NCI-H446 treated with DMSO at 0.1 percent for 48 hours (cell line): ENCODE data around the gene REM1.
"Not testable (repeated sequence)": the region's sequence is repeated elsewhere in the genome, so short reads cannot be mapped to it uniquely, and the experiment has no call there.

Experiments
- DNase-seq: peaks from one replicate; lab custom pipeline; 2025; lab: John Stamatoyannopoulos, UW

Gene REM1

DNA sequence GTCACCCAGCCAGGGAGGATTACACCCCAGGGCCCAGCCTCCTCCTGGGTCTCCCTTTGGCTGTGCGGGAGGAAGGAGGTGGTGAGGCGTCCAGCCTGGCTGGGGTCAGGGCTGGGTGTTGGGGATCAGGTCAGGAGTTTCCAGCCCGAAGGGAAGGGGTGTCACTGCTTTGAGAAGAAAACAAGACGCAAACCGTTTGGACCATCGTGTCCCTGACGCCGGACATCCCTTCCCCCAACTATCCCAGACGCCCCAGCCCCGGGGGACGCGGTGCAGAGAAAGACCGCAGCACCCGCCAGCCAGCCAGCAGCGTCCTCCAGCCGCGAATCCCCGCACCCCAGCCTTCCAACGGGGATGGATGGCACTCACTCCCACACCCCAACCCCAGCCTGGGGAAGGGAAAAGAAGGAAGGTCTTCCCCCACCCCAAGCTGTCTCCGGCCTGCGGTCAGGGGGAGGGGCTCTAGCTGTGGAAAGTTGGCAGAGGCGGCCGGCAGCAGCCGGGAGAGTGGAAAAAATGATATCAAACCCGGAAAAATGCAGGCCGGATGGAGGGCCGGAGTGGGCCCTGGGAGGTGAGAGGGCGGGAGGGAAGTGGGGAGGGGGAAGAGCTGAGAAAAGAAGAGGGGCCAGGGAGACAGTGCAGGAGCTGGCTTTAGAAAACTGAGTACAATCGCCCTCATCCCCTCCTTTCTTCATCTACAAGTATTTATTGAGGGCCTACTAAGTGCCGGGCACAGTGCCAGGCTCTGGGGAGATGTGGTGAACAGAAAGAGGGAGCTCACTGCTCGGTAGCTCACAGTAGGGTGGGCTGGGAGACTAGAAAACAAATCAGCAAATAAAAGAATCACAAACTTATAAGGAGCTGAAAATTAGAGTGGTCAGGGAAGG lies 10.6 kb downstream of the REM1 start:
- DNase-seq = no peak

DNA sequence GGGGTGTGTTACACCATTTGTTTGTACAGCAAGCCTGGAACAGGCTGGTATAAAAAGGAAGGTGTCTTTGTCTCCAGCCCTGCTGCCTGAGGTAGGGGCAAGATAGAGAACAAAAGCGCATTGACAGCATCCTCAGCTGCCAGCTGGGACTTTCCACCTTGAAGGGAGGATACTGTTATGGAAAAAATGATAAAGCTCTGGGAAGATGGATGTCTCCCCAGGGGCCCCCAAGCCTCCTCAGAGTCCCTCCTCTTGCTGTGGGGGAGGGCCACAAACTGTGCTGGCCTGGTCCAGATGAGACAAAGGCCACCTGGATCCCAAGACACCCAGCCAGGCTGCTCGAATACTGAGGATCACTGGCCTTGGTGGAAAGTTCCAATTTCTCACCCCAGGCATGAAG lies 13.0 kb downstream of the REM1 start:
- no peak for DNase-seq

DNA sequence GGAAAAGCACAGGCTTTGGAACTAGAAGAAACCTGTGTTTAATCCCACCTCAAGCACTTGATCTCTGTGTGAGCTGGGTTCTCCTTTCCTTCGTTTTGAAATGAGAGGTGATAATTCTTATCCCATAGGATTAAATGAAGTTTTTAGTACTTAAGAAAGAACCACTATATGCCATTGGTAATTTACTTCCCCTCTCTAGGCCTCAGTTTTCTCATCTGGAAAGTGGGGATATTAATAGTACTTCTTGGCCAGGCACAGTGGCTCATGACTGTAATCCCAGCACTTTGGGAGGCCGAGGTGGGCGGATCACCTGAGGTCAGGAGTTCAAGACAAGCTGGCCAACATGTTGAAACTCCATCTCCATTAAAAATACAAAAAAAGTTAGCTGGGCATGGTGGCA lies 14.1 kb downstream of the REM1 start:
- no peak for DNase-seq

DNA sequence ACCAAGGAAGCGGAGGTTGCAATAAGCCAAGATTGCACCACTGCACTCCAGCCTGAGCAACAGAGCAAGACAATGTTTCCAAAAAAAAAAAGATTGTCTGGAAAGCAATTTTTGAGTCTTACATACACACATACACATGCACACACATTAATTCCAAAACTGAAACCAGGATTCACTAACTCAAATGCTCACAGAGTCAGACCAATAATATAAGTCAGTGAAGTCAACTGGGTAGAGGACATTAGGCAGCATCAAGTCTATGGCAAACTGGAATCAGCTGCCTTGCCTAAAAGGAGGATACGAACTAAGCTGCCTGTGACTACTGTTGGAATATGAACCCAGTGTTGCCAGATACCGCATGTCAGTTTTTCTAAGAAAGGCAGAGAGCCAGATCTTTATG lies 15.7 kb downstream of the REM1 start:
- no peak for DNase-seq

DNA sequence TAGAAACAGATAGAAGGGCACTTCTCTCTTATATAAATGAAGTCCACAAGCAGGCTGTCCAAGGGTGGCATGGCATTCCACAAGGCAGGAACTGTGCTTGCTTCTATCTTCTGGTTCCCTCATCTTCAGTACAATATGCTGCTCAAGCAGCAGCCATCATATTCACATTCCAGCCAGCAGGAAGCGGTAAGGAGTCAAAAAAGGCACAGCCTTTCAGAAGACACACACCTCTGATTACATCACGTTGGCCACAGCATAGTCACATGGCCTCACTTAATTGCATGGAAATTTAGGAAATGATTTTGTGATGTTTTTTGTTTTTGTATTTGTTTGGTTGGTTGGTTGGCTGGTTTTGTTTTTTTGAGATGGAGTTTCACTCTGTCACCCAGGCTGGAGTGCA lies 19.0 kb downstream of the REM1 start:
- DNase-seq = peak; percentile 8

DNA sequence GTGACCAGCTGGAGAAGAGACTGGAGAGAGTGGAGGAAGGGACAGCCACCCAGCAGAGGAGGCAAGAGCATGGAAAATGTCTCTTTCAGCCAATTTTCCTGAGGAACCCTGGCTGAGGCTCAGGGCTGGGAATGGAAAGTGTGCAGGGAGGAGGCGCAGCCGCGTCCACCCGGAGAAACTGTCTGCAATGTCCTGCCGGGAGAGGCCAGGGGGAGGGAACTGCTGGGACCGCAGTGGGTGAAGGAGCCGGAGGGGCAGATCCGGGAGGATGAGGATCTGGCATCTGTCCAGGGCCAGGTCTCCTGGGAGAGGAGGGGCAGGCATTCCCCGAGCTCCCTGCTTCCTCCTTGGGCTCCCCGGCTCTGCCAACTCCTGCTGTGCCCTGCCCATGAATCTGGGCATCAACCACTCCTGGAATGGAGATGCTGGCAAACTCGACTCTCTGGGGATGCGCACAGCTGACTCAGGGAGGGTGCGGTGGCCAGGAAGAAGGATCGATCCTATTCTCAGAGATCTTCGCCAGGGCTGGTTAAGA lies 21.7 kb downstream of the REM1 start:
- DNase-seq = peak; percentile 10

DNA sequence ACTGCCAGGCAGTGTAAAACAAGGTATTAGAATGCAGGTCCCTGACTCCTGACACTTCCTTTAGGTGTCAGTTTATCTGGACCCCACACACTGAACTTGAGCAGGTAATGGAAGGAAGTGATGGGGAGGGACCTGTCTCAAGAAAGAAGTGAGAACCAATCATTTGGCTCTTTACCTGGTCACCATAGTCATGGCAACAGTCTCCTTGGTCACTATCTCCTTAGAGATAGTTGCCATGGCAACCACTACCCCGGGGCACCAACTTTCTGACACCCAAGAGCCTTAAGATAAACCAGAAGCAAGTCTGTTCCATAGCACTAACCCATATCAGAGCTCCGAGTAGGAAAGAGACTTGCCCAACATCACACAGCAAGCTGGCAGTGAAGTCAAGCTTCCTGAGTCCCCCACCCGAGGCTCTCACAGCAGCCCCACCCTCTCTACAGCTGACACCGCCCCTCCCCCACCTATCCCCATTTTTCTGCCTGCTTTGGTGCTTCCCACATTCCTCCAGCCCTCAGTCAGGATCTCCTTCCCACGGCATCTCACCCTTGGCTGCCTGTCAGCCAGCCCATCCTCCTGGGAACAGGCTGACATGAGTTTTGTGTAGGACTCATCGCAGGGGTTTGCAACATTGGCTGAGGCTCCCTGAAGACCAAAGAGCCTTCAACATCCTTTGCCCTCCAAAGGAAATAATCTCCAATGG lies 22.9 kb downstream of the REM1 start:
- no peak for DNase-seq

DNA sequence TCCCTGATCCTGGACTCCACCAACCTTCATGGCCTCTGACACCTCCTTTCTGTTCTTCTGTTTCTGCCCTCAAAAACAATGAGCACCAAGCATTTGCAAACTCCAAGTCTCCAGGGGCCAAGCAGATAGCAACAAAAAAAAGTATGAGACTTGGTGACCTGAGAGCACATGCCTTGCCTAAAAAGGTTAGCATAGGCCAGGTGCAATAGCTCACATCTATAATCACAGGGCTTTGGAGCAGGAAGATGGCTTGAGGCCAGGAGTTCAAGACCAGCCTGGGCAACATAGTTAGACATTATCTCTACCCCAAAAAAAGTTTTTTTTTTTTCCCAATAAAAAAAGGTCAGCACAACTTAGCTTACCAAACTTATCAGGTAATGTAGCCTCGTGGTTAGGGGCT lies 25.4 kb downstream of the REM1 start:
- no peak for DNase-seq

DNA sequence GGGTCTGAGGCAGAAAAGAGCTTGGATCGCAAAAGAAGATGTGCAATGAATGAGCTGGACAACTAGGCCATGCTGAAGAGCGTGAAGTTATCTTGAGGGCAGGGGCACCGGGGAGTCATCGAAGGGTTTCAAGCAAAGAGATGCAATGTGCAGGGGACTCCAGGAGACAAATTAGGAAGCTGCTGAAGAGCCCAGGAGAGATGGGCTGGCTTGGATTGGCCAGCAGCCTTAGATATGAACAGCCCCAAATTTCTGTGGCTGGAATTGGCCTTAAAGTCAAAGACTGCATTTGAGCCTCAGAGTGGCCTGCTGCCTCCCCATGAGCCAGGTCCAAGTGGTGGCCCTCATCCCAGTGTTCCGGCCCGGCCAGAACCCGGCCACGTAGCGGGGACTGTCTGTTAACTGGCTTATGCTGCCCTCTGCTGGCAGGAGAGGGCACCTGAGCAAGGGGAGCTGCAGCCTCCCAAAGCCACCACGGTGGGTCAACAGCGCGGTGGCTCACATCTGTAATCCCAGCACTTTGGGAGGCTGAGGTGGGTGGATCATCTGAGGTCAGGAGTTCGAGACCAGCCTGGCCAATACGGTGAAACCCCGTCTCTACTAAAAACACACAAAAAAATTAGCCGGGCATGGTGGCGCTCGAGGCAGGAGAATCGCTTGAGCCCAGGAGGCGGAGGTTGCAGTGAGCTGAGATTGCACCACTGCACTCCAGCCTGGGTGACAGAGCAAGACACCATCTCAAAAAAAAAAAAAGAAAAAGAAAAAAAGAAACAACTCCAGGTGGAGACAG lies 28.0 kb downstream of the REM1 start:
- peak; percentile 10 for DNase-seq

DNA sequence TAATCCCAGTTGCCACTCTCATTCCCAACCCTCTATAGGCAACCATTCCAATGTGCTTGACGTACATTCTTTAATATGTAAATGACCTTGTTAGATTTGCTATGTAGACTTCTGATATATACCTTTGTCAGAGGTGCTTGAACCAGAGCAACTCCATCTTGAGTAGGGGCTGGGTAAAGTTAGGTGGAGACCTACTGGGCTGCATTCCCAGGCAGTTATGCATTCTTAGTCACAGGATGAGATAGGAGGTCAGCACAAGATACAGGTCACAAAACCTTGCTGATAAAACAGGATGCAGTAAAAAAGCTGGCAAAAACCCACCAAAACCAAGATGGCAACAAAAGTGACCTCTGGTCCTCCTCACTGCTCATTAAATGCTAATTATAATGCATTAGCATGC lies 30.8 kb downstream of the REM1 start:
- no peak for DNase-seq

DNA sequence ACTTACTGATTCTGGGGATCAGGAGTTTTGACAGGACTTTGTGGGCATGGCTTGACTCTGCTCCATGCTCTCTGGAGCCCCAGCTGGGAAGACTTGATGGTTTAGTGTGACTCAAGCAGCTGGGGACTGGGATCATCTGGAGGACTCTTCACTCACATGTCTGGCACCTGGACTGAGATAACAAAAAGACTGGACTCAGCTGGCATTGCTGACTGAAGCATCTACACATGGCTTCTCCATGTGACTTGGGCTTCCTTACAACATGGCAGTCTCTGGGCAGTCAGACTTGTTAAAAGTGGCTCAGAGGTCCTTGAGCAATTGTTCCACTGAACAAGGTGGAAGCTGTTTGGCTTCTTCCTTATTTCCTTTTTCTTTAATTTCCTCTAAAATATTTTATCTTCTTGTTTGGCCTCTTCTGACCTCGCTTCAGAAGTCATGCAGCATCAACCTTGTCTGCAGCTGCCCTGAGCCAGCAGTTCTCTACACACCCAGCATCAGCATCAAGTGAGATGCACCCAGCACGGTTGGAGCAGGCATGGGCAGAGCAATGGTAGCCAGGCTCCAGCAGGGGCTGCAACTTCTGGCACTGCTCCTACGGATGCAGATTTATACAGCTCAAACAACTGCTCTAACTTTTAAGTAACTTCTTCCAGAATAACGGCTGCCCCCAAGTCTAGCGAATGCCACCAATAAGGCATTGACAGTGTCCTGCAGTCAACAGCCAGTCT lies 33.6 kb downstream of the REM1 start:
- DNase-seq = no peak

DNA sequence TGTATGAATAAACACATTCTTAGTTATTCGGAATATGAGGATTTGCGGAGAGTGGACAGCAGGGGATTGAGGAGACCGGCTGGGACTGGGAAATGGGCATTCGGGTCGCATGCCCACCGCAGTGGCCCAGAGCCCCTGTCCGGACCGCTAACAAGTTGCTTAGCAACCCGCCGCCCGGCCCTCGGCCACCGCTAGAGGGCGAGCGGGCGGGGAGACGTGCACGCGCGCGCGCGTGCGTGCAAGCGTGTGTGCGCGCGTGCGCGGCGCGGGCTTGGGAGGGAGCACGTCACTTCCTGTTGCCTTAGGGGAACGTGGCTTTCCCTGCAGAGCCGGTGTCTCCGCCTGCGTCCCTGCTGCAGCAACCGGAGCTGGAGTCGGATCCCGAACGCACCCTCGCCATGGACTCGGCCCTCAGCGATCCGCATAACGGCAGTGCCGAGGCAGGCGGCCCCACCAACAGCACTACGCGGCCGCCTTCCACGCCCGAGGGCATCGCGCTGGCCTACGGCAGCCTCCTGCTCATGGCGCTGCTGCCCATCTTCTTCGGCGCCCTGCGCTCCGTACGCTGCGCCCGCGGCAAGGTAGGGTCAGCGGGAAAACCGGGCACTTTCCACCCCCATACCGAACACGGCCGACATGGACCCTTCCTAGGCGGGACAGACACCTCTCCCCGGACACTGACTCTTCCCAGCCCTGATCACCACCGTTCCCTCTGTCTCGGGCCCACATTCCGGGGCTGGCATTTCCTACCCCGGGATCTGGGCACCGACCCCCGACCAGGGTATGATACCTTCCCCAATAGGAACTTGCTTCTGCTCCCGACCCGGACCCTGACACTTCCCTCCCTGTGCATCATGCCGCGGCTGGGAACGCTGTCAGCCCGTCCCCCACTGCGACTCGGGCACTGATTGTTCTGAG lies 39.3 kb downstream of the REM1 start, which contains the start of gene HM13:
Gene HM13 (plus strand): TSS at position 289 of the 918 bp plus-strand sequence. CDS start 110 bp downstream, at position 399.
- DNase-seq = peak; percentile 83

DNA sequence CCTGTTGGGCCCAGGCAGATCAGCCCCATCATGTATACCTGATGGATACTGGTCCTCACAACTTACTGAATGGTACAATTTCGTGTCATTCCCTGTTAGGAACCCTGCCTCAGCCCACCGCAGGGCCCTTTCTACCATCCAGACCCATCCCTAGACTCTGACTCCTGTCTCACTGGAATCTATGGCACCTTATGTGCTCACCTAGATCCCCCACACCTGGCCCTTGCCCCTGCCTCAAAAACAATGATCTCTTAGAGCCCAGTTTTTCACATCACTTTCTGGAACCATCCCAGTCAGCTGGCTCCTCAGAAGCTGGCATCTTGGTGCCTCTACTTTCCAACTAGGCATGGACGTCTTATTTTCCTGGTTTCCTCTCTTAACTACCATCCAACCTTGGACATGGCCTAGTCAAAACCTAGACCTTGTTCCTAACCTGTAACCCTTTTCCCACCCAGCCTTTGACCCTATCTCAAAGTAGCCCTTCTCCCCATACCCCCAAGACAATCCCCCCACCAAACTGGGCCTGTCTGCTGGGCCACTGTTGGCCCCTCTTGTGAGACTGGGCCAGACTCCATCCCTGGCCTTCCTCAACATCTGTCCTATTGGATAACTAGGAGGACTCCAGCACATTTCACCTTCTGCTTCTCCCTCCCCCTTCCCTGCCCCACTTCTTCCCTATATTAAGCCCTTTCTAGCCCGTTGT lies 40.1 kb downstream of the REM1 start:
- no peak for DNase-seq

DNA sequence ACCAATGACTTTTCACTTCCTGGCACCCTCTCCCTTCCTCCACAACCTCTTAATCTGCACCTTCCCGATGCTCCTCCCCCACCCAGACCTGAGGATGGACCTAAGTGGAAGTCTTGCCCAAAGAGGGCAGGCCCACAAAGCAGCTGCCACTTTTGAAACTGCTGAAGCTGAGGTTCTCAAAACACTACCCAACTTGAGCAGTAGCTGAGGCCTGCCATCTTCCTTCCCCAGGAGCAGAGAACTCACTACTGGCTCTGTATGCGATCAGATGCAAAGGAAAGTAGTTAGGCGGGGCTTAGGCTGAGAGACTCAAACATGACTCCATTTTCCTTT lies 40.7 kb downstream of the REM1 start:
- DNase-seq = no peak

DNA sequence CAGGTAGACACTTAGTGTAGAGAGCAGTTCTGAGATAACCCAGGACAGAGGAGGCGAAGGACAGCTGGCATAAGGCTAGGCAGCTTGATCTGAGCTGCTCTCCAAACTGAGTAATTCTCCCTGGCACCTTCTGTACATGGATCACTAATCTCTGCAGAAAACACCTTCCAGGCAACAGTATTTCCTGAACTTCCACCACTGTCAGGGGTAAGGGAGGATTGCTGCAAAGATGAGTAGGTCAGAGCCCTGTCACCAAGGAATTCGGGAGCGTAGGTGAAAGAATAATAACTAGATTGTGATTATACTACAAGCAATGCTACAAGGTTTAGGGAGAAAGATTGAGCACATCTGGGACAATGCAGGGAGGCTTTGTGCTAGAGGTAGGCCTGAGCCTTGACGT lies 41.1 kb downstream of the REM1 start:
- DNase-seq = no peak

DNA sequence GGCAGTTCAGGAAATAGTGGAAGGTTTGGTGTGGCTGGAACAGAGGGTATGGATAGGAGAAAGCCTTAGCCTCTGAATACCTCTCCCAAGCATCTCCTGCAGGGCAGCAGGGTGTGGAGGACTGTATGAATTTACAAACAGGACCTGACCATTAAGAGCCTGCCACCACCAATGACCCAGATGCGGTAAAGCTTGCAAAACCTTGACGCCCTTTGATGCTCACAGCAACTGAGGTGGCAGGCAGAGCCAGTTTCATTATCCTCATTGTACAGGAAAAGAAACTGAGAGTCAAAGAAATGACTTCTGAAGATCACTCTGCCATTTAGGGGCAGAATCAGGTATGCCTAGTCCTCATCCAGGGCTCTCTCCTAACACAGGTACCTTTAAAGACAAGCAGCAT lies 41.6 kb downstream of the REM1 start:
- DNase-seq = no peak

DNA sequence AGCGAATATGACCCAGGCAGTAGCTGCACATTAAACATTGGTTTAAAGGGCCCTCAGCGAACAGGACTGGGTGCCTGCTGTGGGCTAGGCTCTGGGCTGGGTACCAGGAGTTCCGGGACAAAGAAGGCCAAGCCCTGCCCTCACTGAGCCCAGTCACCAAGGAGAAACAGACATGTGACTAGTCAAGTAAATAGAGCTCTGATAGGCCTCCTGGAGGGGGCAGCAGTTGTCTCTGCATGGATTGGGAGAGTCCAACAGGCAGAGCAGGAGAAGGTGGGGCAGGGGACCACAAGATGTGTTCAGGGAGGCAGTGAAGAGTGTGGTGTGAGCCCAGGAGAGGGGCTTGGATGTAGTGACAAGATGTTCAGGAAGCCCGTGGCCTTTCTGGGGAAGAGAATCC lies 42.3 kb downstream of the REM1 start:
- DNase-seq = no peak

DNA sequence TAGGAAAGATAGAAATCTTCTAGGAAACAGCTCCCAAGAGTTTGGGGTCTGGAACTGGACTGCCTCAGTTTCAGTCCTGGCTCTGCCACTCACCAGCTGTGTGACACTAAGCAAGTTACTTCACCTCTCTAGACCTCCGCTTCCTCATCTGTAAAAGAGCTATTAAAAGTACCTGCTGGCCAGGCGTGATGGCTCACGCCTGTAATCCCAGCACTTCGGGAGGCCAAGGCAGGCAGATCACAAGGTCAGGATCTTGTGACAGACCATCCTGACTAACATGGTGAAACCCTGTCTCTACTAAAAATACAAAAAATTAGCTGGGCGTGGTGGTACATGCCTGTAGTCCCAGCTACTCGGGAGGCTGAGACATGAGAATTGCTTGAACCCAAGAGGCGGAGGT lies 46.2 kb downstream of the REM1 start:
- not testable (repeated sequence) for DNase-seq

DNA sequence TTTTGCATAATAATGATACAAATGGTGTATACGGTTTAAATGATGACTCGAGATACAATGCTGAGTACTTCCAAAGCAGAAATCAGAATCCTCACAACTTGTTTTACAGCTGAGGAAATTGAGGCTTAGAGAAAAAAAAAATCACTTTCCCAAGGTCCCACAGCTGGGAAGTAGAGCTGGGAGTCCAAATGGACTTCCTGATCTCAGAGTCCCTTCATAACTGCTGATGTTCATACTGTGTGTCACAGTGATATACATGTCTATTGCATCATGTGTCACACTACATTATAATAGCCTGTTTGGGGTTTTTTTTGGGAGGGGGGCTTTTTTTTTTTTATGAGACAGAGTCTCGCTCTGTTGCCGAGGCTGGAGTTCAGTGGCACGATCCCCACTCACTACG lies 47.6 kb downstream of the REM1 start:
- DNase-seq = no peak
